Mucosa of descending colon (tissue), 3 donors: ENCODE data around the gene BCL2. TPM values are rescaled to one million over a fixed set of nuclear protein-coding genes. Genes with fewer than 3 reads are reported as not detected.
A peak's percentile ranks its signal among the peaks of the same experiment; 100 is the strongest.

Experiments
- ATAC-seq: fragments of 200-7000 bp; cut with Tn5 transposase; one replicate; pipeline ENCODE4 v1.9.1; 2020; ENCODE audit warnings: mild to moderate bottlenecking, moderate library complexity
- DNase-seq, 3 donors: peaks; one replicate each; pipeline ENCODE4 v3.0.0-alpha.2; 2020
- H3K36me3 ChIP-seq: fragments of 200-600 bp; one replicate; pipeline ENCODE4 v1.8.0; 2021; ENCODE audit warnings: low read depth, mild to moderate bottlenecking
- H3K4me1 ChIP-seq: fragments of 200-600 bp; one replicate; pipeline ENCODE4 v1.8.0; 2021; ENCODE audit warnings: low read depth, mild to moderate bottlenecking
- H3K4me3 ChIP-seq: fragments of 200-600 bp; one replicate; pipeline ENCODE4 v1.8.0; 2021; ENCODE audit warnings: mild to moderate bottlenecking
- H3K9me3 ChIP-seq: fragments of 200-600 bp; one replicate; pipeline ENCODE4 v1.8.0; 2021; ENCODE audit warnings: mild to moderate bottlenecking
- CTCF ChIP-seq: fragments of 200-600 bp; IDR thresholded peaks from one replicate; pipeline ENCODE4 v1.8.0; 2022; ENCODE audit warnings: antibody characterized with exemption, mild to moderate bottlenecking
- intact Hi-C, 2 donors: fragments of 100-400 bp; cut with DNase I in 1 of 2; cut with micrococcal nuclease in 1 of 2; formaldehyde crosslinking; loops; one replicate each; pipeline versions ENCODE4 v1.11.0 to v1.11.1; 2022; cut with DNase I, micrococcal nuclease
- total RNA-seq, 3 donors: library from RNA; stranded (reverse); fragmentation: NEBNext Ultra II Directional in 2 of 3; extraction: Animal tissue kit (Norgen Biotek cat#: 25700) in 2 of 3; gene quantifications; one replicate each; pipeline versions ENCODE4 v1.2.1 to v1.2.4, GENCODE V29; 2021 to 2023
- donor health status: DM: no; HTN: no; CAD: no; lungs with moderate emphysema.
- donor health status: DM: no; HTN: no; CAD: no.
- donor health status: DM: no; HTN: yes; CAD: no.

BCL2 gene
- total RNA-seq, 3 donors from 2014 or later = 17.7 to 25.7 (median 20.5) TPM

DNA sequence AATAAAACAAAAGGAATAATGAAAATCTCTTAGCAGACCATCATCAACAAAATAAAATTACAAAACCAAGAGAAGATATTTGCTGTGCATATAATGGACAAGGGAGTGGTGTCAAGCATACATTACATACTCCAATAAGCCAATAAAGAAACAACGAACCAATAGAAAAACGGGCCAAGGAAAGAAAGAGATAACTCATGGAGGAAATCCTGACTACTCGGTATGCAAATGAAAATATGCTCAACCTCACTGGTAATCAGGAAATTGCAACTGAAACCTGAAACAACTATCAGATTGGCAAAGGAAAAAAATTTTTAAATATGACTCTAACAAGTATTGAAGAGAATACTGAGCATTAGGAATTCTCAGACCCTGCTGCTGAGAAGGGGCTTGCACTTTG, 84.7 kb downstream of the BCL2 start:
- H3K4me1 ChIP-seq = peaks cover 19% of the 10 kb centered on the region
- TF ChIP-seq CTCF = no peak
- ATAC-seq (peak; percentile 52), DNase-seq (no peak)
- no peak overlapping the region for H3K4me3 ChIP-seq
- intact Hi-C loops = no loop called here
- no peaks in the 10 kb centered on the region for H3K36me3 ChIP-seq
- no peaks in the 10 kb centered on the region for H3K9me3 ChIP-seq

GRCh38 chr18:63234432-63234831, 85.1 kb downstream of the BCL2 start:
- no peak for TF ChIP-seq CTCF
- intact Hi-C loops = no loop called here
- Histone ChIP-seq H3K4me1 (peaks cover 19% of the 10 kb centered on the region), H3K9me3 (no peaks in the 10 kb centered on the region), H3K4me3 (no peak overlapping the region), H3K36me3 (no peaks in the 10 kb centered on the region)
- ATAC-seq = no peak
- DNase-seq = no peak

DNA sequence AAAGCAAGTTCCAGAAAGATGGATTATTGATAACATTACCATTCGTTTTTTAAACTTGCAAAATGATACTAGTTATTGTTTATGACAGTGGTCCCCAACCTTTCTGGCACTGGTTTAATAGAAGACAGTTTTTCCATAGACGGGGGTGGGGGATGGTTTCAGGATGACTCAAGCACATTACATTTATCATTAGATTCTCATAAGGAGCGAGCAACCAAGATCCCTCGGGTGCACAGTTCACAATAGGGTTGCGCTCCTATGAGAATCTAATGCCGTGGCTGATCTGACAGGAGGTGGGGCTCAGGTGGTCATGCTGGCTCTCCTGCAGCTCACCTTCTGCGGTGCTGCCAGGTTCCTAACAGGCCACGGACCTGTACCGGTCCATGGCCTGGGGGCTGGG, 86.2 kb downstream of the BCL2 start:
- Histone ChIP-seq H3K4me3 (no peak overlapping the region), H3K36me3 (no peaks in the 10 kb centered on the region), H3K9me3 (no peaks in the 10 kb centered on the region), H3K4me1 (peaks cover 19% of the 10 kb centered on the region)
- no peak for DNase-seq
- no peak for ATAC-seq
- intact Hi-C loops = no loop called here
- TF ChIP-seq CTCF = no peak

DNA sequence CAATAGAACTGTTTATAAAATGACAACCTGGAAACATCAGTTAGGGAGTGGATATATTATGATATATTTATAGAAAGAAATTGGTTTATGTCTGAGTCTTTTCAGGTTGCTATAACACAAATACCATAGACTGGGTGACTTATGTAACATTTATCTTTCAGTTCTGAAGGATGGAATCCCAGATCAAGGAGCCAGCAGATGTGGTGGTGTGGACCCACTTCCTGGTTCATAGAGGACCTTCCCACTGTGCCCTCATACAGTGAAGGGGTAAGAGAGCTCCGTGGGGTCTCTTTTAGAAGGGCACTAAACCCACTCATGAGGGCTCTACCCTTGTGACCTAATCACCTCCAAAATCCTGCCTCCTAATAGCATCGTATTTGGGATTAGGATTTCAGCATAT, 86.7 kb downstream of the BCL2 start:
- Histone ChIP-seq H3K4me1 (peaks cover 15% of the 10 kb centered on the region), H3K4me3 (no peak overlapping the region), H3K36me3 (no peaks in the 10 kb centered on the region), H3K9me3 (no peaks in the 10 kb centered on the region)
- intact Hi-C loops = no loop called here
- peak; percentile 28 for ATAC-seq
- no peak for TF ChIP-seq CTCF
- DNase-seq = no peak

DNA sequence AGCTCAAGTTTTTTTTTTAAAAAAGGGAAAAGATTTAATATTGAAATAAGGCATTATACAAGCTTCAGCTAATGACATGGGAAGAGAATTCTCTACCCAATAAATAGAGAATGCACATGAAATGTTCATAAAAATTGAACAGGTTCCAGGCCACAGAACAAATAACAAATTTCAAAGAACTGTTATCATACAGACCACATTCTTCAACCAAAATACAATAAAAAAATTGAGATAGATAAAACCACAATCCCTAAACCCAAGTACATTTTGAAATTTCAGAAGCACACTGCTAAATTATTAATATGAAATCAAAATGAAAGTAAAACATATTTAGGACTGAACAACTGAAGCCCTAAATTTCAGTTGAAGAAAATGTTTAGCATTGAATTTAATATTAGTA, 89.6 kb downstream of the BCL2 start:
- peaks cover 12% of the 10 kb centered on the region for H3K4me1 ChIP-seq
- no peak overlapping the region for H3K4me3 ChIP-seq
- no peaks in the 10 kb centered on the region for H3K9me3 ChIP-seq
- DNase-seq (no peak), ATAC-seq (no peak)
- intact Hi-C loops = no loop called here
- H3K36me3 ChIP-seq = no peaks in the 10 kb centered on the region
- no peak for TF ChIP-seq CTCF

GRCh38 chr18:63225434-63225833, 94.1 kb downstream of the BCL2 start:
- peak; percentile 84 for ATAC-seq
- no peaks in the 10 kb centered on the region for H3K36me3 ChIP-seq

More at GRCh38 chr18:63225434-63225833, 94.1 kb downstream of the BCL2 start:
- no peaks in the 10 kb centered on the region for H3K9me3 ChIP-seq
- H3K4me1 ChIP-seq = peaks cover 15% of the 10 kb centered on the region
- no peak for TF ChIP-seq CTCF
- intact Hi-C loops = no loop called here
- peak in 2 of 3 donors; percentile 46 to 61 for DNase-seq
- no peak overlapping the region for H3K4me3 ChIP-seq
